ENCODE data around the gene EYA4.
A peak's percentile ranks its signal among the peaks of the same experiment; 100 is the strongest.

EYA4 gene

DNA sequence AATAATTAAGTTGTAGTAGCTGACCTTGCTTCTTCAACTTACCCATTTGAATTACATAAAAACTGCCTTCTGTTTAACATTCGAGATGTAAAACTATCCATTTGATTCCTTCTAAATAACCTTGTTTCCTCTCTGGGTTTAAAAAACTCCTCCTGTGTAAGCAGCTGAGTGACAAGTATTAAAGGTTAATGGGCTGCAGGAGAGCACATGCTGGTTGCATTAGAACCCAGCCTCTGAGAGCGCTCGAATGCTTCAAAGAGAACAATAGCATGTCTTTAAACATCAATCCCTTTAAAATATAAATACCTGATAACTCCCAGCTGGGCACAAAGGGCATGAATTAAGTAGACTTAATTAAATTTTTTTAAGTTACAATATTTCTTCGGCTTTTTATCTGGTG is 215.8 kb downstream of the EYA4 start:
- DNase-seq (ENCODE audit: low read depth): no peak

DNA sequence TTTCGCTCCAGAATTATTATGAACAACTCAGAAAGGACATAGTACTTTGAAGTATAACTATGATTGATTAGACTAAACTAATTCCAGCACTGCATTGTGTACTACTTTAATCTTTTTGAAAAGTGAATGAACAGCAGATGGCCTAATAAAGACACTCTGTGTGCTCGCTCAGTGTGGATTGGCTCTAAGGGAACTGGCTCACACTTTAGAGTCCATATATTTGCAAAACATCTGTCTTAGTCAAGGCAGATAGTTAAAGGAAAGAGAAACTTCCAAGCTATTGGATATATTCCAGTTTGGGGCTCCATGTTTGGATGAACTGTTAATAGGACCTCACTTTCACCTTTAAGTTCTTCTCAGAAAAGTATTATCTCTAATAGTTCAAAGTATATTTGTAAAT is 218.9 kb downstream of the EYA4 start:
- DNase-seq (ENCODE audit: low read depth): no peak

DNA sequence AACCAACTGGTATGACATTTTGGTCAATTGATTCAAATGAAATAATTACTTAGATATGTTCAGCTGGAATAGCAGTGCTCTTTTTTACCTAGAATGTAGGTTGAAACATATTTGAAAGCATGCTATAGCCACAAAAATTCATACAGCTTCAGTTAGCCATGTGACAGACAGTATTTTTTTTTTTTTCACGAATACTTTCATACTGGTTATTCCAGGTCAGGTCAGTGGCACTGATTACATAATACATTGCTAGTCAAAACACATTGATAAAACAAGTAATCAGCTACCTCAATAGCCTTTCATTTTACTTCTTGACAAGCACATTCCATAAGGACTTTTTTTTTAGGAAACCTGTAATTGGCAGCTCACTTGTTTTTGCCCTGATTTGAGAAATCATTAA is 222.6 kb downstream of the EYA4 start:
- DNase-seq (ENCODE audit: low read depth): no peak

DNA sequence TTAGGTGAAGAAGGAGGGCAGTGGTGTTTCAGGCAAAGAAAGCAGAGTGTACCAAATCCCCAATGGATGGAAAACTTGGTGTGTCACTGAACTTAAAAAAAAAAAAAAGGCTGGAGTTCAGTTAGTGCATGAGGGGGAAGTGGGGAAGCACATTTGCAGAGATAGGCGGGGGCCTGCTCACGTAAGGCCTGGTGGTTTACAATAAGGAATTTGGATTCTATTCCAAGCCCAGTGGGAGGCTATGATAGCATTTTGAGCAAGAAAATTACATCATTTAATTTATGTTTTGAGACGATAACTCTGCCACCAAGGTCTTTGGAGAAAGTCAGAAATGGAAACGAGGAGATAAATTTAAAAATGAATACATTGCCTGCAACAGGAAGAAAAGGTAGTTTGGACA is 225.5 kb downstream of the EYA4 start:
- DNase-seq (ENCODE audit: low read depth): peak; percentile 7

DNA sequence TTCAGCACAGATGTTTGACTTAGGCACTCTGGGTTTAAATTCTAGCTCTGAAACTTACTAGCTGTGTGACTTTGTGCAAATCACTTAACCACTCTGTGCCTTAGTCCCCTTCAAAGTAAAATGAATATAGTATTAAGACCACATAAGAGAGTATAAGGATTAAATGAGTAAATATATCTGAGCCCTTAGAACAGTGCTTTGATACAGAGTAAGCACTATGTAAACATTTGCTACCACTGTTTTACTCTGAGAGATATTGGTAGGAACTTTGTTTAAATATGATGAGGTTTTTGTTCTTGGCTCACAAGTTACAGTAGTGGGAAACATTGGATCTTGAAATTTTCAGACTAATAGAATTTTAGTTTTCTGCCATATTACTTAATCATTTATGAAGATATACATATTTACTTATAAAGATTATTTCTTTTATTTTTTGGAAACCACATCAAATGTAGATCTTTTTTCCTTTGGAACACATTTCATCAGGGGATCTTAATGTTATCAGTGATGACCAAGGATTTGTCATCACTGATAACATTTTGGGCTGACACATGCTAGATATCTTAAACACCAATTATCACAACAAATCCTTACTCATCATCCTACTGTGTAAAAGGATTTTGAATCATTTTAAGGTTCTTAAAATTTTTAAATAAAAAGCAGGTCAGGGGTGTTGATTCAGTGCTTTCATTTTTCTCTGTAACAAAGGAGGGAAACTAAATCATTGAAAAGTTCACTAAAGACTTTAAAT is 226.2 kb downstream of the EYA4 start:
- DNase-seq (ENCODE audit: low read depth): peak; percentile 7

DNA sequence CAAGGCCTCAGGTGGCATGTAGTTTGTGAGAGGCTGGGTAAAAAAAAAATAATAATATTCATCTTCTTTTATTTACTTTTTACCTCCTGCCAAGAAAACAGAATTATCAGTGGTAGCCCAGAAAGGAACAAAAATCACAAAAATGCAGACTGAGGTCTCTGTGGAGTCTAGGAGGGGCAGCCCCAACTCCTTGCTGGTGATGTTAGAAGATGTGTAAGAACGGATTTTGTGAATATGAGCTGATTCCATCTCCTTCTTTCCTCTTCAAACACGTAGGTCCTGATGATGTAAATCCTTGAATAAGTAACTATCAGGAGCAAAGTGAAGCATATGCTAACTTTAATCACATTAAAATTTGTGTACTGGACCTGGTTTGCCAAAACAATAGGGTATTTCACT is 226.8 kb downstream of the EYA4 start:
- DNase-seq (ENCODE audit: low read depth): peak; percentile 4

DNA sequence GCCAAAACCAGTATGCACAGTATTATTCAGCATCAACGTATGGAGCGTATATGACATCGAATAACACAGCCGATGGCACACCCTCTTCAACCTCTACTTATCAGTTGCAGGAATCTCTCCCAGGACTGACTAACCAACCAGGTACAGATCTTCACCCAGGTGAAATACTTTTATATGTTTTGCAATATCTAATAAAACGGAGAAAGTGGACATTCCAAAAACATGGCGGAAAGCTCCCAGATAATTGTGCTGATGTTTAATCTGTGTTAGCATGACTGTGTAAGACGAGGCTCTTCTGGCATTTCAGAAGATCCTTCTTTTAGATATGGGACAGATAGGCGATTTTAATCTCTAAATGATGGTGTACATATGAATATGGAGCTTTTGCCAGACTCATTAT is 227.4 kb downstream of the EYA4 start:
- no peak for DNase-seq (ENCODE audit: low read depth)

DNA sequence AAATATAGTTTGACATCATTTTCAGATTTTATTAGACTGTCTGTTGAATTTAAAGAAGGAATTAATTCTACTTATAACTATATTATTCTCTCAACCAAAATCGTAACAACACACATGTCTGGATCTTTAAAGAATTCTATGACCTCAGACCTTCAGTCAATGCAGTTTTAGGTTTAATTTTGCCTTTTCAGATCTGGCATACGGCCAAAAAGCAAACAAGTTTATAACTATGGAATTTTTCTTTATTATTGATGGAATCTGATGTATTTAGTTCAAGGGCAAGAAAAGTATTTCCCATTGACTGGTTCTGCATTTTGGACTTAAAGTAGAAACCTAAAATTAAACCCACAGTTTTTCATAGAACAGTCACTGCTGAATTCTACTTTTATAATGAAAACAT is 233.4 kb downstream of the EYA4 start:
- DNase-seq (ENCODE audit: low read depth): no peak

DNA sequence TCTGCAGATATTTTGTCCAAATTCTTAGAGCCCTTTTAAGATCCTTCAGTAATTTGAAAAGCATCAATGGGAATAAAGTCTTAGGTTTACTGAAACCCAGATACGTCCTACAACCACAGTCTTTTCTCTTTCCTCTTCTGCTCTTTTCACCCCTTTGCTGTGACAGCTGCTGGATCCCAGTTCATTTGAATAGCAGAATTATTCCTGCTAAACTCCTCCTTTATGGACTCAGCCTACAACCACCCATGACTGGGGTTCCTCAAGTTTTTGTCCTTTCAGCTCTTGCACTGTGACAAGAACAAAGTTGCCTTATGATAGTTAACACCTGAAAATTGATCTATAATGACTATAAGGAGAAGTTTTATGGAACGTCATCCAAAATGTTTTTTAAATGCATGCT is 237.5 kb downstream of the EYA4 start:
- no peak for DNase-seq (ENCODE audit: low read depth)

DNA sequence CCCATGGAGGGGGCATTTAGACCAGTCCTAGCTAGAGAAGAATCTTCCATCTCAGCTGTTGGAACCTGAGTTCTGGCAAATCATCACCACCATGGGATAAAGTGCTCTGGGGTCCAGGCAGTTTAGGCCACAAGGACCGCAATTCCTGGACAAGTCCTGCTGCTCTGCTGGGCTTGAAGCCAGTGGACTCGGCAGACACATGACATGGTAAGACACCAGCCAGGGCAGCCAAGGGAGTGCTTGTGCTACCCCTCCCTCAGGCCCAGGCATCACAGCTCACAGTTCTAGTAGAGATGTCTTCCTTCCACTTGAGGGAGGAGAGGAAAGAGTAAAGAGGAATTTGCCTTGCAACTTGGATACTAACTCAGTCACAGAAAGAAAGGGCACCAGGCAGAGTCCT is 246.0 kb downstream of the EYA4 start:
- no peak for DNase-seq (ENCODE audit: low read depth)

DNA sequence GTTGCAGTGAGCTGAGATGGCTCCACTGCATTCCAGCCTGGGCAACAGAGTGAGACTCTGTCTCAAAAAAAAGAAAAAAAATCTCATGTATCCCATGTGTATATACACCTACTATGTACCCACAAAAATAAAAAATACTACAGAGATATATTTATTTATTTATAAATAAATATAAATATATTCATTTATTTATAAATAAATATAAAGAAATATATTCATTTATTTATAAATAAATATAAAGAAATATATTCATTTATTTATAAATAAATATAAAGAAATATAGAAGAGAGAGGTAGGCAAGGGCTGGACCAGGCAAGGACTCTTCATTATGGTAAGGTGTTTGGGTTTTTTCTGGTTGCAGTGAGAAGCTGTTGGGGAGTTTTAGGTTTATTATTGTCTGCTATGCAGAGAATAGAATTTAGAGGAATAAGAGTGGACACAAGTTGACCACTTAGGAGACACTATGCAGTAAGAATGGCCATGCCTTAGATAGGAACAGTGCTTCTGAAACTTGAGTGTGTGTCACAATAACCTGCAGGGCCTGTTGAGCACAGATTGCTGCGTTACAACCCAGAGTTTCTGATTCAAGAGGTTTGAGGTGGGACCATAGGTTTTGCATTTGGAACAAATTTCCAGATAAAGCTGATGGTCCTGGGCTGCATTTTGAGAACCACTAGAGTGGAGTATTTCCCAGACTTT is 254.2 kb downstream of the EYA4 start:
- no peak for DNase-seq (ENCODE audit: low read depth)

DNA sequence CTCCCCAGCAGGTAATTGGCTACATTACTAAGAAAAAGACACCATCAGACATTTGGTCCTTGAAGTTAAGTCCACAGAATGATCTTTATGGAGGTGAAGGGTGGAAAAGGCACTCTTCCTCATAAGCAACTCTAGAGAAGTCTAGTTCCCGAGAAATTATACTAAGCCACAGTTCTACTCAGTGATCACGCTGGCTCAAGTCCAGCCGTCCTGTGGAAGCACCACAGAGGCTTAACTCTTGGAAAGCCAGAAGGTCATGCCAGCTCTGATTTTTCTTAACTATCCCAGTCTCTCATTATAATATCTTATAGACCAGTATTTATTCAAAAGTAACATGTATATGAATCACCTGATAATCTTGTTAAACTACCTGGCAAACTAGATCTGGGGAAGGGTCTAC is 258.5 kb downstream of the EYA4 start:
- DNase-seq (ENCODE audit: low read depth): no peak

DNA sequence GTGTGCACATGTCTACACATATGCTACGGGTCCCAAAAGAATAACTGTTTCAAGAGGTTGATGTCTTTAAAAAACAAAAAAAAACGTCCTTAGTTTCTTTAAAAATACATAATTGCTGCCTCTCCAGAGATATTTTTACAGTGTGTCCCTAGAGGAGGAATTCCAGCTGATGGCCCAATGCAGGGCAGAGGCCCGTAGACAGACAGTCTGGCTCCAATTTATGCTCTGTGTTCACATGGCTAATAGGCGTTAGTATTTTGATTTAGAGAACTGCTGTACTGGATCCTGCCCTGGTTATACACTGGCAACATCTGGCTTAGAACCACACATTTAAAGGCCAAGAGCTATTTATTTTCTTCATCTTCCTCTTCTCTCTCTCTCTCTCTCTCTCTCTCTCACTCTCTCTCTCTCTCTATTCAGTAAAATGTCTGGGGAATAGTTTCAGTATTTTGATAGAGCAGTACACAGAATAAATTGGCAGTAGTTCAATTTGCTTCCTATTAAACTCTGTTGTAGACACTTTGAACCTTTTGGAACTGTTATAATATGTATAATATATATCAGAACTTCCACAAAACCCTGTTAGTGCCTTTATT is 260.6 kb downstream of the EYA4 start:
- no peak for DNase-seq (ENCODE audit: low read depth)

DNA sequence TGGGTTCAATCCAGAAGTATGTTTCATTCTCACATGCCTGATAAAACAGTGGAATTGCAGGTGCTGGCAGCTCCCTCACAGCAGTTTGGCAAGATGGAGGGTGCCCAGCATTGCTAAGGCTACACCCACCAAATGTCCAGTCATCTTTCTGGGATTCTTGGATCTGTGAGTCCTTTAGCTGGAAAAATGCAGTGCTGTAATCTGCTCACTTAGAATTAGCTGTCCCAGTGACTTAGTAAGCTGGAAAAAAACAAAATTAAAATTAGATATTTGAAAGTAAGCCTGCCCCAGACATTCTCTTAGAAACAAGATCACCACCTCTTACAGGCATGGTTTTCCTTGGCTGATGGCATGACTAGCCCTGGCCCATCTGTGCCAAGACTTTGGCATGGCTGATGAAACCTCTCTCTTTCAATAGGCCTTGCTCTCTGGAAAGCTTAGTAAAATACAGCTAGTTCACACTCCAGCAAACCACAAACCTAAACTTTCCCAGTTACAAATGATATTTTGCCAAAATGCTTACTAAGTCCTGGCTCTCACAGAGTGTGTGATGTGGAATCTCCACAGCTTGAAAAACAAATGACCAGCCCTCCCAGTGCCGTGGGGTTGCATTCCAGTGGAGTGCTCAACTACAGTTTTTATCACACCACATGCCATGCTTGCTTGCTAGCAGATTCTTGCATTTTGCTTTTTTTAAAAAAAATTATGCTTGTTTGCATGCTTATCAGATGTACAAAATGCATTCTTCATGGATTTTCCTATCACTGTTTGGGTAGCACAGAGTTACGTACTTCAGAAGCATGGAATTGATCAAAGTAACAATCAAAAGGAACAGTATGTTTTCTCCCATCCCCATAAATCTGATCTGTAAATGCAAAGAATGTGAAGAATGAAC is 261.5 kb downstream of the EYA4 start:
- peak; percentile 90 for DNase-seq (ENCODE audit: low read depth)

DNA sequence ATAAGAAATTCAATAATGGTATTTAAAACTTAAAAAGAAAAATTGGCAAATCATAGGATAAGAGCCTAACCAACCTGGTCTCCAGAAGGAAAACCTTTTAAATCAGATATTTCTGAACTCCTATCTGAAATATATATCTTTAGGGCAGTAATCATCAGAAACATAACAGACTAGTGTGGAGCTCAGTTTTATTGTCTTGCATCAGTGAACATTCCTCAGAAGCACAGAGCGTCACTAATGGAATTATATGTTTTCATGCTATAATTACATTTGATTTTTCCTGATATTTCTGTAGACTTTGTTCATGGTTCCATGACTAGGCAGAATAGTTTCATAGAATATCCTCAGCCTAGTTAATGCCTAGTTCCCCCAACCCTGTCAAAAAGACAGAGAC is 262.2 kb downstream of the EYA4 start:
- peak; percentile 31 for DNase-seq (ENCODE audit: low read depth)

DNA sequence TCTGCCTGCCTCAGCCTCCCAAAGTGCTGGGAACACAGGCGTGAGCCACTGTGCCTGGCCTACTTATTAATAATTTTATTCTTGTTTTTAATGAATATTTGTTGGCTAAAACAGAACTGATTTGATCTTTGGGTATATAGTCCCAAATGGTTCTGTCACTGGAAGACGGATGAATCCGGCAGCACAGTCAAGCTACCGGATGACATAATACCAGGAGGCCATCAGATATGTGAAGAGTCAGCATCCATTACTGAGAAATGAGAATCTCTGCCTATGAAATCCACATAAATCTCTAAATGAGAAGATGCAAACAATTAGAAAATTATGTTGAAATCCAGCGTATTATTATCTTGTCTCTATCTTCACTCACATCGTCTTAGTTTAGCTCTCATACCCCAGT is 263.0 kb downstream of the EYA4 start:
- no peak for DNase-seq (ENCODE audit: low read depth)

DNA sequence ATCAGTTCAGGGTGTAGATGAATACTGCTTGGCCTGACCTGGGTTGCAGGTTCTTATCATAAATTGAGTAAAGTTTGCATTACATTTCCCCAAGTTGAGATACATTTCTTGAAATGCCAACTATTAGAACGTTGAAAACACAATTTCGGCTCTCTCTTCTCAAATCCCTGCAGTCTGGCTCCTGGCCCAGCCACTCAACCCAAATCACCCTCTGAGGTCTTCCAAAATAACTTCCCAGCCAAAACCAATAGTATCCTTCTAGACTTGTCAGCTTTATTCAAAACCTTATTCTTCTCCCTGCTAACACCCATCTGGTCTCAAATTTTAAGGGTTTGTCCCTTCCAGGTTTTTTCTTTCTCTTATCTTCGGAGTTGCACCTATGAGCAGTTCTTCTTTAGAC is 263.6 kb downstream of the EYA4 start:
- DNase-seq (ENCODE audit: low read depth): no peak

DNA sequence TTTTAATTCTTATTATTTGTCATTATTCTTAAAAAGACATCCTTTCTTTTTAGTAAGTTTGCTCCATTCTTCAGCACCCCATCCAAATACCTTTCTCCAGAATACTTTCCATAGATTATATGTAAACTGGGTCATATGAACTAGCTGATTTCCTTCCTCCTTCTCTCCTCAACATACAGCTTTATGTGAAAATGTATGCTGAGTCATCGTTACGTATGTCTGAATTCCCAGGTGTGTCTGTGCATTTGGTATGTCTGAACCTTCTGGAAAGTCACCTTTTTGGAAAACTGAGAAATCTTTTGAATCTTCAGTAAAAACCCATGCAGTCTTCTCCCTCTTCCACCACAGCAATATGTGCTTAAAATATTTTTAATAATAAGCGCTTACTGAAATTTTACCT is 264.5 kb downstream of the EYA4 start:
- DNase-seq (ENCODE audit: low read depth): no peak

DNA sequence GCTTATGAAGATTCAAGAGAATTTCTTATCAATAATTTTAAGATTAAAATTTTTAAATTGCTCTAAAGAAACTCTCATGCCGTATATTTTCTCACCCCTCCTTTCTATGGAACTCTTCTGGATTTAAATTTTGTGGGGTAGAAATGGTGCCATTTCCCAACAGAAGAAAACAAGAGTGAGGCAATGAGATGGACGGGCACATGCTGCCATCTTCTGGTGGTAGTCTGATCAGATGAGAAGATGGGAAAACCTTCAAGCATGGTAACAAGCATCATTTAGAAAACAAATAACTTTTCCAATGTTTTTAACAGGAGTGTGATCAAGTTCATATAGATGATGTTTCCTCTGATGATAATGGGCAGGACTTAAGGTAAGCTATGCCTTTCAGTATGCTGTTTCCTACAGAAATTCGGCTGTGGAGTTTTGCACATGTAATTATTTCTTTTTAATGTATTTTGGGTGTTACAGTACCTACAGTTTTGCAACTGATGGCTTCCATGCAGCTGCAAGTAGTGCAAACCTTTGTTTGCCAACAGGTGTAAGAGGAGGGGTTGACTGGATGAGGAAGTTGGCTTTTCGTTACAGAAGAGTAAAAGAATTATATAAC is 271.4 kb downstream of the EYA4 start:
- peak; percentile 55 for DNase-seq (ENCODE audit: low read depth)

DNA sequence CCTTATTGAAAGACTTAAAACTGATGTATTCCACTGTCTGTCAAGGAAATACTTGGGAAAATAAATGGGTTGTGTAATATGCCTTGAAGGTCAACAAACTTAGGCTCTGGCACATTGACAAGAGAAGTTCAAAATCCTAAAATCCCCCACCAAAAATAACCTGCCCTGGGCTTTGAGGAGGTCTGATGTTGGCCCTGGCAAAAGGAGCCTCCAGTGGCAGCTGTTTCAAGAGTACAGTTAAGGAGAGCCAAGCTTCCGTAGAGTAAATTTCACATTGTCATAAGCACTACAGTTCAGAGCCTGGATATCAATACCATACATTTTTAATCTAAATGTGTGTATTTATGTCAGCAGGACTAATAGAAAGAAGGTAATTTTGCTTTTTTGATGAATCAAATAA is 282.7 kb downstream of the EYA4 start:
- DNase-seq (ENCODE audit: low read depth): no peak

DNA sequence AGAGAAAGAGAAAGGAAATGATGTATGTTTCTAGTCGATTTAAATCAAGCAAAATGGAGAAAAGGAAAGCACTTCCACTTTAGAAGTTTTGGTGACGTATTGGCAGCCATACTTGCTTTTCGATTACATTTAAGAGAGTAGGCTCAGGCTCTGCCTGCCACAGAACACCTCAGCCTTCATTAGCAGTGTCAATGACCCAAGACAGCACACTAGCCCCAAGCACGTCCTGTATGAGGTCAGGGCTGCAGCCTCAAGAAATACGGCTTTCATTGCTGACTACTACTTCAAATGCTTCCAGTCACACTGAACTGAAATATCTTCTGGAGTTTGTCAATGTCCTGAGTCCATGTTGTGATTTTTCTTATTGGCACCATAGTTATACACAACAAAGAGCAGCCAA is 285.3 kb downstream of the EYA4 start:
- DNase-seq (ENCODE audit: low read depth): no peak

DNA sequence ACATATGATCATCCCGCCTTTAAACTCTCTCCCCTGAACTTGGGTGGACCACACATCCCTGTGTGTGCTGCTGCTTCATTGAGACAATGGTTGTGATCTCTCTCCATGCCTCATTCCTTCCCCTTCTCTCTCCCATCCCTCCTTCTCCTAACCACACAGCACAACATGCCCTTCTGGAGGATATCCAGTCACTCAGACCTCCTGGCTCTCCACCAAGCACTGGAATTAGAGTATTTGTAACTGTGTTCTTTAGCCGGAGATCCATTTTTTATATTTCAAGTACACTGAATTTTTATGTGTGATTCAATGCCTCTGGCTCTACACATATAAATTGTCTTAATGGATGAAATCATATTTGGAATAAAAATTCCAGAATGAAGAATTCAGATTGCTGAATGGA is 287.4 kb downstream of the EYA4 start:
- no peak for DNase-seq (ENCODE audit: low read depth)

All from iris pigment epithelial cell (primary cell).